H9 (cell line): ENCODE data around the gene DIPK1B. TPM values are rescaled to one million over a fixed set of nuclear protein-coding genes. Genes with fewer than 3 reads are reported as not detected.
A peak's percentile ranks its signal among the peaks of the same experiment; 100 is the strongest.

ENCODE experiments used
- DNase-seq: peaks from one replicate; pipeline ENCODE4 v3.0.0-alpha.2; 2017
- H2AFZ ChIP-seq: one replicate; pipeline ENCODE4 v1.6.1; 2013; ENCODE audit warnings: mild to moderate bottlenecking, low read length, control low read depth, moderate library complexity
- H2AK5ac ChIP-seq: 2 replicates; pipeline ENCODE4 v1.6.1; 2013; ENCODE audit warnings: low read length, control low read depth, mixed read lengths; ENCODE audit not compliant: insufficient read length
- H2BK120ac ChIP-seq: one replicate; pipeline ENCODE4 v1.6.1; 2013; ENCODE audit warnings: low read depth, mild to moderate bottlenecking, low read length, control low read depth, inconsistent platforms; ENCODE audit not compliant: poor library complexity, severe bottlenecking
- H2BK12ac ChIP-seq: 2 replicates; pipeline ENCODE4 v1.6.1; 2013; ENCODE audit warnings: low read length, control low read depth, mixed read lengths, low read depth; ENCODE audit not compliant: insufficient read length
- H2BK15ac ChIP-seq: 2 replicates; pipeline ENCODE4 v1.6.1; 2013; ENCODE audit warnings: low read depth, low read length, control low read depth
- H2BK20ac ChIP-seq: one replicate; pipeline ENCODE4 v1.6.1; 2013; ENCODE audit warnings: low read depth, mild to moderate bottlenecking, low read length, control low read depth, inconsistent platforms; ENCODE audit not compliant: poor library complexity, severe bottlenecking
- H2BK5ac ChIP-seq: 2 replicates; pipeline ENCODE4 v1.6.1; 2013; ENCODE audit warnings: low read length, control low read depth, mixed read lengths; ENCODE audit not compliant: insufficient read length
- H3K14ac ChIP-seq: 2 replicates; pipeline ENCODE4 v1.6.1; 2013; ENCODE audit warnings: low read length, control low read depth; ENCODE audit not compliant: insufficient read depth
- H3K18ac ChIP-seq: 2 replicates; pipeline ENCODE4 v1.6.1; 2013; ENCODE audit warnings: low read depth, mild to moderate bottlenecking, mixed read lengths, low read length, control low read depth; ENCODE audit not compliant: insufficient read length
- H3K23ac ChIP-seq: 2 replicates; pipeline ENCODE4 v1.6.1; 2013; ENCODE audit warnings: low read length, control low read depth, mixed read lengths, low read depth; ENCODE audit not compliant: insufficient read length
- H3K23me2 ChIP-seq: 2 replicates; pipeline ENCODE4 v1.6.1; 2013; ENCODE audit warnings: low read depth, mild to moderate bottlenecking, mixed read lengths, low read length, control low read depth; ENCODE audit not compliant: insufficient read length, poor library complexity, severe bottlenecking
- H3K27ac ChIP-seq: 2 replicates; pipeline ENCODE4 v1.5.1; 2013; ENCODE audit warnings: low read length, control low read depth, mixed read lengths, low read depth; ENCODE audit not compliant: insufficient read length
- H3K27me3 ChIP-seq: 2 replicates; pipeline ENCODE4 v1.6.1; 2013; ENCODE audit warnings: low read length, control low read depth, inconsistent platforms; ENCODE audit not compliant: insufficient read depth
- H3K4ac ChIP-seq: 2 replicates; pipeline ENCODE4 v1.6.1; 2013; ENCODE audit warnings: low read depth, mild to moderate bottlenecking, control low read depth, inconsistent platforms, low read length, moderate library complexity
- H3K4me1 ChIP-seq: 2 replicates; pipeline ENCODE4 v1.6.1; 2013; ENCODE audit warnings: low read length, control low read depth, inconsistent platforms; ENCODE audit not compliant: insufficient read depth
- H3K4me2 ChIP-seq: 2 replicates; pipeline ENCODE4 v1.6.1; 2013; ENCODE audit warnings: low read length, control low read depth, mixed read lengths; ENCODE audit not compliant: insufficient read length, insufficient read depth
- H3K56ac ChIP-seq: 2 replicates; pipeline ENCODE4 v1.6.1; 2013; ENCODE audit warnings: low read depth, mild to moderate bottlenecking, mixed read lengths, low read length, control low read depth; ENCODE audit not compliant: insufficient read length
- H3K79me1 ChIP-seq: 2 replicates; pipeline ENCODE4 v1.6.1; 2013; ENCODE audit warnings: low read depth, mild to moderate bottlenecking, moderate library complexity, low read length, control low read depth, inconsistent platforms; ENCODE audit not compliant: insufficient read depth, poor library complexity, severe bottlenecking
- H3K79me2 ChIP-seq: 2 replicates; pipeline ENCODE4 v1.6.1; 2013; ENCODE audit warnings: low read length, control low read depth, inconsistent platforms; ENCODE audit not compliant: insufficient read depth
- H3K9ac ChIP-seq: 2 replicates; pipeline ENCODE4 v1.6.1; 2013; ENCODE audit warnings: low read length, control low read depth, mixed read lengths; ENCODE audit not compliant: insufficient read length; ENCODE audit errors: extremely low read depth
- H3K9me3 ChIP-seq: one replicate; pipeline ENCODE4 v1.6.1; 2013; ENCODE audit warnings: low read depth, low read length, inconsistent platforms; ENCODE audit not compliant: control insufficient read depth
- H3T11ph ChIP-seq: one replicate; pipeline ENCODE4 v1.6.1; 2013; ENCODE audit warnings: mild to moderate bottlenecking, low read length, control low read depth, inconsistent platforms
- H4K20me1 ChIP-seq: one replicate; pipeline ENCODE4 v1.6.1; 2013; ENCODE audit not compliant: control insufficient read depth, insufficient read length, insufficient read depth
- H4K5ac ChIP-seq: 2 replicates; pipeline ENCODE4 v1.6.1; 2013; ENCODE audit warnings: low read depth, mild to moderate bottlenecking, mixed read lengths, low read length, control low read depth; ENCODE audit not compliant: insufficient read length
- H4K8ac ChIP-seq: replicated peaks from 2 replicates; pipeline ENCODE4 v1.6.1; 2013; ENCODE audit warnings: low read length, control low read depth, mixed read lengths, low read depth; ENCODE audit not compliant: insufficient read length
- H4K91ac ChIP-seq: 2 replicates; pipeline ENCODE4 v1.6.1; 2013; ENCODE audit warnings: low read depth, mild to moderate bottlenecking, moderate library complexity, mixed read lengths, low read length, control low read depth; ENCODE audit not compliant: insufficient read length
- H3K27ac Mint-ChIP-seq, 3 experiments: 2 replicates in 2 of 3; 3 replicates in 1 of 3; pipeline ENCODE4 v1.8.0; 2020 to 2021; ENCODE audit warnings: mixed read lengths in 3 of 3, mild to moderate bottlenecking in 1 of 3, moderate library complexity in 1 of 3
- H3K27me3 Mint-ChIP-seq: 2 replicates; pipeline ENCODE4 v1.8.0; 2021; ENCODE audit warnings: low read depth, mild to moderate bottlenecking, moderate library complexity, mixed read lengths
- H3K36me3 Mint-ChIP-seq, 3 experiments: 2 replicates in 2 of 3; 3 replicates in 1 of 3; pipeline ENCODE4 v1.8.0; 2020 to 2021; ENCODE audit warnings: low read depth in 3 of 3, mixed read lengths in 3 of 3; ENCODE audit not compliant: insufficient read depth in 1 of 3
- H3K4me1 Mint-ChIP-seq, 2 experiments: 2 replicates each; pipeline ENCODE4 v1.8.0; 2020; ENCODE audit warnings: mixed read lengths in 2 of 2
- H3K4me3 Mint-ChIP-seq, 2 experiments: 2 replicates in 1 of 2; 3 replicates in 1 of 2; pipeline ENCODE4 v1.8.0; 2020 to 2021; ENCODE audit warnings: mild to moderate bottlenecking in 2 of 2, mixed read lengths in 2 of 2, moderate library complexity in 1 of 2
- H3K9me3 Mint-ChIP-seq, 2 experiments: 2 replicates in 1 of 2; 3 replicates in 1 of 2; pipeline ENCODE4 v1.8.0; 2020; ENCODE audit warnings: mild to moderate bottlenecking in 2 of 2, mixed read lengths in 2 of 2, moderate library complexity in 1 of 2
- CTCF ChIP-seq: fragments of 200-600 bp; sonication (generic); conservative IDR thresholded peaks from 3 replicates; pipeline ENCODE4 v1.8.0; 2021; ENCODE audit warnings: antibody characterized with exemption, mild to moderate bottlenecking
- WGBS: extraction: QIAGEN DNeasy Blood & Tissue Kit; methylation state at CpG from one replicate; pipeline ENCODE4 v1.1.7; 2013; ENCODE audit warnings: missing lambda C conversion rate, low lambda C conversion rate, mixed read lengths; ENCODE audit not compliant: insufficient read length; ENCODE audit errors: extremely low coverage; 5-methylcytosine and 5-hydroxymethylcytosine counted together
- total RNA-seq: library from RNA; stranded (reverse); gene quantifications from 2 replicates; pipeline ENCODE4 v1.2.1, GENCODE V29; 2021

Gene DIPK1B
- total RNA-seq, 1 experiment from 2014 or later: 40.3 TPM

GRCh38 chr9:136689108-136689460 lies 23.3 kb upstream of the DIPK1B start:
- Histone ChIP-seq H2BK20ac (no peak overlapping the region), H4K5ac (no peak overlapping the region), H3K79me2 (no peaks in the 10 kb centered on the region; the same call in 1 of the 2 replicates), H3K23me2 (peaks cover 9% of the 10 kb centered on the region), H2AFZ (no peak overlapping the region), H3K4me2 (no peak overlapping the region), H4K20me1 (no peaks in the 10 kb centered on the region), H3K9ac (no peak overlapping the region), H2BK12ac (no peak overlapping the region), H3K14ac (no peak overlapping the region), H3K18ac (no peak overlapping the region), H3T11ph (no peak overlapping the region), H2BK15ac (no peak overlapping the region), H3K79me1 (peaks cover 4% of the 10 kb centered on the region), H2AK5ac (no peak overlapping the region), H4K91ac (no peak overlapping the region), H4K8ac (no peak overlapping the region), H3K9me3 (no peaks in the 10 kb centered on the region), H2BK5ac (no peak overlapping the region), H2BK120ac (no peak overlapping the region), H3K56ac (no peak overlapping the region), H3K4me1 (no peaks in the 10 kb centered on the region), H3K27me3 (no peaks in the 10 kb centered on the region), H3K23ac (no peak overlapping the region), H3K4ac (no peak overlapping the region), H3K27ac (no peak overlapping the region)
- Mint-ChIP-seq H3K9me3 (no peaks in the 10 kb centered on the region), H3K27me3 (peaks cover 19% of the 10 kb centered on the region), H3K4me3 (peak overlapping the region in 1 of 2 experiments; percentile 43; a peak in 1 of 5 replicates), H3K4me1 (peaks cover 4 to 27% of the 10 kb centered on the region in 2 experiments), H3K27ac (no peak overlapping the region), H3K36me3 (no peaks in the 10 kb centered on the region)
- TF ChIP-seq CTCF: no peak
- DNase-seq: no peak
- WGBS: no CpG with 5 or more reads among the region's 7 CpGs
